Neural progenitor cell (in vitro differentiated cells): Measurements from ENCODE around the gene BCL7C. TPM values are rescaled to one million over a fixed set of nuclear protein-coding genes. Genes with fewer than 3 reads are reported as not detected.

Experiments
- DNase-seq: peaks from one replicate; pipeline ENCODE4 v3.0.0-alpha.2; 2016; ENCODE audit warnings: low spot score
- H2AFZ ChIP-seq: fragments of 200-600 bp; sonication (generic); replicated peaks from 2 replicates; pipeline ENCODE4 v1.6.1; 2016; ENCODE audit warnings: antibody characterized with exemption
- H3F3A ChIP-seq: fragments of 200-600 bp; sonication (generic); 2 replicates; pipeline ENCODE4 v1.6.1; 2016; ENCODE audit warnings: antibody characterized with exemption, low read depth
- H3K27ac ChIP-seq: fragments of 200-600 bp; sonication (generic); 2 replicates; pipeline ENCODE4 v1.5.1; 2016; ENCODE audit warnings: mild to moderate bottlenecking
- H3K27me3 ChIP-seq: fragments of 200-600 bp; sonication (generic); 2 replicates; pipeline ENCODE4 v1.6.1; 2016; ENCODE audit warnings: mild to moderate bottlenecking, moderate library complexity
- H3K36me3 ChIP-seq: fragments of 200-600 bp; sonication (generic); 2 replicates; pipeline ENCODE4 v1.5.1; 2016
- H3K4me1 ChIP-seq: fragments of 200-600 bp; sonication (generic); 2 replicates; pipeline ENCODE4 v1.6.1; 2016; ENCODE audit warnings: mixed run types
- H3K4me2 ChIP-seq: fragments of 200-600 bp; sonication (generic); 2 replicates; pipeline ENCODE4 v1.6.1; 2016
- H3K4me3 ChIP-seq: fragments of 200-600 bp; sonication (generic); 2 replicates; pipeline ENCODE4 v1.5.1; 2016
- H3K79me2 ChIP-seq: fragments of 200-600 bp; sonication (generic); 2 replicates; pipeline ENCODE4 v1.6.1; 2016; ENCODE audit warnings: low read depth
- H3K9ac ChIP-seq: fragments of 200-600 bp; sonication (generic); 2 replicates; pipeline ENCODE4 v1.6.1; 2016
- H3K9me3 ChIP-seq: fragments of 200-600 bp; sonication (generic); 2 replicates; pipeline ENCODE4 v1.5.1; 2016; ENCODE audit warnings: low read depth
- H4K20me1 ChIP-seq: fragments of 200-600 bp; sonication (generic); 2 replicates; pipeline ENCODE4 v1.6.1; 2016; ENCODE audit warnings: low read depth
- H3K27ac Mint-ChIP-seq: 3 replicates; pipeline ENCODE4 v1.8.0; 2021; ENCODE audit warnings: mixed read lengths
- H3K27me3 Mint-ChIP-seq: 2 replicates; pipeline ENCODE4 v1.8.0; 2022; ENCODE audit warnings: low read depth, mild to moderate bottlenecking, inconsistent platforms, moderate library complexity, mixed read lengths; ENCODE audit not compliant: insufficient read depth
- H3K36me3 Mint-ChIP-seq: 3 replicates; pipeline ENCODE4 v1.8.0; 2021; ENCODE audit warnings: mixed read lengths
- H3K4me1 Mint-ChIP-seq: 3 replicates; pipeline ENCODE4 v1.8.0; 2021; ENCODE audit warnings: mixed read lengths
- H3K4me3 Mint-ChIP-seq: 3 replicates; pipeline ENCODE4 v1.8.0; 2021; ENCODE audit warnings: mild to moderate bottlenecking, moderate library complexity, mixed read lengths
- H3K9me3 Mint-ChIP-seq: 3 replicates; pipeline ENCODE4 v1.8.0; 2020; ENCODE audit warnings: mixed read lengths
- CTCF ChIP-seq: fragments of 200-600 bp; sonication (generic); IDR thresholded peaks from 2 replicates; pipeline ENCODE4 v1.5.1; 2017; ENCODE audit warnings: antibody characterized with exemption, mild to moderate bottlenecking
- EZH2 ChIP-seq: fragments of 200-600 bp; sonication (generic); IDR thresholded peaks from 2 replicates; pipeline ENCODE4 v1.6.1; 2017; ENCODE audit warnings: antibody characterized with exemption, mild to moderate bottlenecking, moderate library complexity
- EZH2phosphoT487 ChIP-seq: fragments of 200-600 bp; sonication (generic); IDR thresholded peaks from 2 replicates; pipeline ENCODE4 v1.6.1; 2017; ENCODE audit warnings: antibody characterized with exemption
- microRNA counts: library from miRNA; unstranded; fragments of <30 nt; microRNA quantifications from one replicate; lab custom pipeline; 2016
- microRNA-seq: library from miRNA; unstranded; fragments of <30 nt; microRNA quantifications from one replicate; pipeline ENCODE4, GENCODE V29; 2016
- small RNA-seq: library from RNA; depleted of rRNA; stranded (forward); fragments of <200 nt; gene quantifications from one replicate; pipeline ENCODE3, GENCODE V24; 2015
- total RNA-seq: library from RNA; depleted of rRNA; stranded (reverse); fragments of >200 nt; gene quantifications from 2 replicates; pipeline ENCODE4 v1.2.3, GENCODE V29; 2015; ENCODE audit warnings: low replicate concordance

BCL7C gene
- total RNA-seq, 1 donor from 2014 or later: 18.3 TPM

GRCh38 chr16:30839523-30840227 lies 54.2 kb downstream of the BCL7C start:
- Histone ChIP-seq H3K4me1 (no peaks in the 10 kb centered on the region), H3K27me3 (no peaks in the 10 kb centered on the region), H2AFZ (no peak overlapping the region), H4K20me1 (no peaks in the 10 kb centered on the region), H3K9ac (no peak overlapping the region), H3K9me3 (no peaks in the 10 kb centered on the region), H3K36me3 (no peaks in the 10 kb centered on the region), H3K79me2 (no peaks in the 10 kb centered on the region), H3F3A (no peaks in the 10 kb centered on the region), H3K4me3 (no peak overlapping the region), H3K4me2 (no peak overlapping the region), H3K27ac (no peak overlapping the region)
- H3K4me3 Mint-ChIP-seq: no peak overlapping the region
- peaks cover 8% of the 10 kb centered on the region for H3K36me3 Mint-ChIP-seq
- no peak overlapping the region for H3K27ac Mint-ChIP-seq
- peaks cover 4% of the 10 kb centered on the region for H3K27me3 Mint-ChIP-seq
- peaks cover 4% of the 10 kb centered on the region for H3K9me3 Mint-ChIP-seq
- TF ChIP-seq EZH2: no peak
- TF ChIP-seq CTCF: no peak
- DNase-seq: peak; percentile 10
- H3K4me1 Mint-ChIP-seq: peaks cover 2% of the 10 kb centered on the region

DNA sequence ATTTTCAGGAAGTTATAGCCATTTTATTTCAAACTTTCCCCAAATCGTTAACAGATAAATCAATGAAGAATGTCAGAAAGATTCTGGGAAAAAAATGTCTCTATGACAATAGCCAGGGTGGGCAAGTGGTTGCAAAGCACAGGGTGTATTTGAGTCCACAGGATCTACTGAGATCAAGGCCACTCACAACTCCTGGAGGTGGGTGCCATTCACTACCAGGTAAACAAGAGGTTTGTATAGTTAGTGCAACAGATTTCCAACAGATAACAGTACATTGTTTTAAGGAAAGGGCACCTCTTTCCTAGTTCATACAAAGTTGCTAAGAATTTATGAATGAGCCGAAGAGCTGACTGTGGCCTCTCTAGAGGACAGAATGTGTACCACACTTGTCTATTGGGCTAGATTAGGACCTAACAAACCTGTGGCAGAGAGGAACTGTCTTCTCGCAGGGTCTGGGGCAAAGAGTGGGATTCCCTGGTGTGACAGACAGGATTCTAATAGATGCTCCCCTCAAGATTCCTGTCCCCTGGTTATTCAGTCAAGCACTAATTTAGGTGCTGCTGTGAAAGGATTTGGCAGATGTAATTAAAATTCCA lies 54.9 kb downstream of the BCL7C start:
- Mint-ChIP-seq H3K4me3 (no peak overlapping the region), H3K27ac (peak overlapping the region; percentile 60), H3K4me1 (no peaks in the 10 kb centered on the region), H3K36me3 (peaks cover 6% of the 10 kb centered on the region), H3K9me3 (peaks cover 2% of the 10 kb centered on the region), H3K27me3 (peaks cover 4% of the 10 kb centered on the region)
- Histone ChIP-seq H2AFZ (no peak overlapping the region), H3K27me3 (no peaks in the 10 kb centered on the region), H3F3A (no peaks in the 10 kb centered on the region), H3K4me1 (no peaks in the 10 kb centered on the region), H3K4me3 (no peak overlapping the region), H3K79me2 (no peaks in the 10 kb centered on the region), H3K9me3 (no peaks in the 10 kb centered on the region), H3K4me2 (no peak overlapping the region), H4K20me1 (no peaks in the 10 kb centered on the region), H3K27ac (no peak overlapping the region), H3K9ac (no peak overlapping the region), H3K36me3 (no peaks in the 10 kb centered on the region)
- no peak for DNase-seq
- TF ChIP-seq EZH2phosphoT487: no peak
- no peak for TF ChIP-seq EZH2
- no peak for TF ChIP-seq CTCF

- Mint-ChIP-seq H3K9me3 (peaks cover 2% of the 10 kb centered on the region), H3K4me1 (no peaks in the 10 kb centered on the region), H3K4me3 (no peak overlapping the region), H3K36me3 (peaks cover 13% of the 10 kb centered on the region), H3K27me3 (peaks cover 4% of the 10 kb centered on the region), H3K27ac (no peak overlapping the region)
- no peaks in the 10 kb centered on the region for H3F3A ChIP-seq
- no peaks in the 10 kb centered on the region for H3K9me3 ChIP-seq
- H4K20me1 ChIP-seq: no peaks in the 10 kb centered on the region
- H3K27ac ChIP-seq: no peak overlapping the region
- H3K4me3 ChIP-seq: no peak overlapping the region
- H3K4me1 ChIP-seq: no peaks in the 10 kb centered on the region
- no peak overlapping the region for H3K9ac ChIP-seq
- H3K4me2 ChIP-seq: no peak overlapping the region
- no peaks in the 10 kb centered on the region for H3K79me2 ChIP-seq
- H2AFZ ChIP-seq: no peak overlapping the region
- DNase-seq: no peak
- TF ChIP-seq EZH2phosphoT487 (no peak), CTCF (no peak), EZH2 (no peak)
- H3K27me3 ChIP-seq: no peaks in the 10 kb centered on the region
- no peaks in the 10 kb centered on the region for H3K36me3 ChIP-seq
Measured at GRCh38 chr16:30837904-30838303, 56.0 kb downstream of the BCL7C start.

MicroRNAs within 50 kb of the gene (microRNA counts, 767-probe panel; counts per million panel counts)
- 460 counts per million, percentile 90 among the panel's probes with 10 or more counts for microRNA hsa-miR-762 (lab: Ali Mortazavi, UCI)

Small RNA genes lying within 50 kb of the gene (microRNA-seq; reads per million reads assigned to microRNA genes)
- gene MIR4519 (not detected), gene MIR762 (not detected)

Small RNA genes lying within 50 kb of the gene (small RNA-seq; reads per million reads assigned to genes)
- not detected for gene MIR4519
- gene MIR762: not detected

Other genes with a start within 250 kb of the BCL7C start
- gene PRR14, start 243.1 kb downstream of the BCL7C start, total RNA-seq: 3.5 and 14.6 TPM in 2 replicates
- gene FBRS, start 235.6 kb downstream of the BCL7C start, total RNA-seq: 3.6 and 20.5 TPM in 2 replicates
- 4.6 and 8.8 TPM in 2 replicates for gene SRCAP, start 194.9 kb downstream of the BCL7C start, total RNA-seq
- 20.2 and 31.4 TPM in 2 replicates for gene PHKG2, start 145.7 kb downstream of the BCL7C start, total RNA-seq
- gene CFAP119, start 132.0 kb downstream of the BCL7C start, total RNA-seq: 0.56 and 8.0 TPM in 2 replicates
- gene RNF40, start 131.8 kb downstream of the BCL7C start, total RNA-seq: 45.6 and 77.3 TPM in 2 replicates
- 13.7 and 24.5 TPM in 2 replicates for gene ZNF629, start 106.9 kb downstream of the BCL7C start, total RNA-seq
- gene CTF1, start 2.5 kb upstream of the BCL7C start, total RNA-seq: 0.39 and 1.5 TPM in 2 replicates
- gene FBXL19, start 29.5 kb upstream of the BCL7C start, total RNA-seq: 9.2 and 76.7 TPM in 2 replicates
- gene ORAI3, start 55.0 kb upstream of the BCL7C start, total RNA-seq: 10.2 and 20.1 TPM in 2 replicates
- 3.2 and 5.8 TPM in 2 replicates for gene SETD1A, start 63.7 kb upstream of the BCL7C start, total RNA-seq
- gene HSD3B7, start 91.1 kb upstream of the BCL7C start, total RNA-seq: 1.4 and 2.9 TPM in 2 replicates
- gene STX1B, start 116.6 kb upstream of the BCL7C start, total RNA-seq: 6.6 and 7.3 TPM in 2 replicates
- gene STX4, start 139.5 kb upstream of the BCL7C start, total RNA-seq: 6.6 and 13.3 TPM in 2 replicates
- gene ZNF668, start 180.2 kb upstream of the BCL7C start, total RNA-seq: 3.7 and 14.7 TPM in 2 replicates
- gene ZNF646, start 180.3 kb upstream of the BCL7C start, total RNA-seq: 7.5 and 31.2 TPM in 2 replicates
- gene PRSS53, start 194.9 kb upstream of the BCL7C start, total RNA-seq: 2.3 and 7.7 TPM in 2 replicates
- 95.9 and 137 TPM in 2 replicates for gene VKORC1, start 200.7 kb upstream of the BCL7C start, total RNA-seq
- gene BCKDK, start 214.3 kb upstream of the BCL7C start, total RNA-seq: 19.8 and 38.1 TPM in 2 replicates
- gene KAT8, start 223.6 kb upstream of the BCL7C start, total RNA-seq: 59.7 and 71.7 TPM in 2 replicates
- gene PRSS8, start 241.7 kb upstream of the BCL7C start, total RNA-seq: 2.7 and 17.6 TPM in 2 replicates